Stimulated activated CD4-positive, alpha-beta T cell treated with anti-CD3 and anti-CD28 coated beads, Interleukin-12 subunit alpha, Interleukin-12 subunit beta, amount 100 ng/mL, for 48 hours (primary cell): ENCODE data around the gene UBN2.

Source experiments
- DNase-seq, 3 donors: peaks; one replicate each; pipeline ENCODE4 v3.0.0-alpha.2; 2020; ENCODE audit warnings: low read depth in 2 of 3, low spot score in 1 of 3

The UBN2 gene

DNA sequence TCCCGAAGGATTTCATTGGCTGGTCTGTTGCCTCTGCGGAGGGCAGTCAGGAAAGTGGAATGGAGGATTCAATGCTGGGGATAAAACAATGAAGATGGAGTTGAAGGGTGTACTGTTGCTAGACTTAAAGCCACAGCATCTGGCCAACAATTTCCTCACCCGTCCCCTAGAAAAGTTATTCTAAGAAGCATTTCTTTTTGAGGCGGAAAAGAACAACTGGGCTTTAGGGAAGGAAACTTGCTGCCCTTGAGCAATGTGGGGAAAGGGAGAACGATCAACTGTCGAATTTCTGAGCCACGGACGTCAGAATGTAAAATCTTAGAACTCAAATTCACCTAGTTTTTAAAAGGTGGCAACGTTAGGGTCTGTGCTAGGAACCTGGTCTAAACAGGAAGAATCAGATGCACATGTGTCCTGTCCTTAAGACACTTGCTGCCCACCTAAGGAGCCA is 110.8 kb downstream of the UBN2 start:
- no peak for DNase-seq

DNA sequence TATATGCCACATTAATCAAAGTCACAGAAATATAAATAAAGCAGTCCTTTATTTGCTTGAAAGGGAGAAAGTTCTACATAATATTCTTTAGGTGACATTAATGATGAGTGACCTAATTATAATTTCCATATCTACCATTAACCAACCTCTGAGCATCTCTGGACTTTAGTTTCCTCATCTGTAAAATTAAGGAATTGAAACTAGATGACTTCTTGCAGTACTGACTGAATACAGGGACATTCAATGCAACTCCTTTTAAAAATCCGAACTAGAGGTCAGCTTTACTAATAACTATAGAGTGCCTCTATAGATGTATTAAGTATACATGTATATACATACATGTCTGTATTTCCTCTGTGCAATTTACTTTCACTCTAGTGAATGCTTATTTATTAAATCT is 114.0 kb downstream of the UBN2 start:
- no peak for DNase-seq

DNA sequence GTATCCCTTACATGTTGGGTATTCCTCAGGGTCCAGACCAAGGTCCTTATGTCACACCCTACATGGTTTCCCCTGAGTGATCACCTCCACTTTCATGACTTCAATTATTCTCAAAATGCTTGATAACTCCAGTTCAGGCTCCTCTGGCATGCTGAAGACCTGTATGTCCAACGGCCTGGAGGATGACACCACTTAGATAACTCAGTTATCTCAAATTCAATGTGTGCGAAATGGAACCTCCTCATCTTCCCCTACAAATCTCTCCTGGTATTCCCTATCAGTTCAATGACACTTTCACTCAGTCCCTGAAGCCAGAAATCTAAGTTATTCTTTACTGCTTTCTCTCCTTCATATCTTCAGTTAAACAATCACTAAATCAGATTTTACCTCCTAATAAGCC is 120.0 kb downstream of the UBN2 start:
- no peak for DNase-seq

DNA sequence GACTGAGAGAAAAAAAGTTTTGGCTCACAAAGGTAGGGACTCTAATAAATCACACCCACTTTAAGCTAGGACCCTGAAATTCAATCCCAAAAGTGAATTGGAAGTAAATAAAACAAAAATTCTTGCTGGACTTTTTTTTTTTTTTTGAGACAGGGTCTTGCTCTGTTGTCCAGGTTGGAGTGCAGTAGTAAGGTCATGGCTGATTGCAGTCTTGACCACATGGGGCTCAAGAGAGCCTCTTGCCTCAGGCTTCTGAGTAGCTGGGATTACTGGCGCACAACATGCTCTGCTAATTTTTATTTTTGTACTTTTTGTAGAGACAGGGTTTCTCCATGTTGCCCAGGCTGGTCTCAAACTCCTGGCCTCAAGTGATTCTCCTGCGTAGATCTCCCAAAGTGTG is 123.7 kb downstream of the UBN2 start:
- DNase-seq = no peak

DNA sequence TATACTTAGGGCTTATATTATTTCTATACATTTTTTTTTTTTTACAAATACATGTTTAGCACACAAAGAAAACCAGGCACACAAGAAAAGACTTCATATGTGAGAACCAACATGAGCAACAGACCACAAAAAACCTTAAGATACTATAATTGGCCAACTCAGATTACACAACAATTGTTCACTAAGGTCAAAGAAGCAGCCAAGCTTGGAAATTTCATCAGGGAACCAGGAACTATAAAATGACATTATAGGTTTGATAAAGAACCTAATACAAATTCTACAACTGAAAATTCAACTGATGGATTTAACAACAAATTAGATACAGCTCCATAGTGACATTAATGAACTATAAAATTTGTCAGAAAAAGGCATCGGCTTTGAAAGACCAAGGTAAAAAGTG is 124.3 kb downstream of the UBN2 start:
- no peak for DNase-seq
